Panc1 (cell line): Measurements from ENCODE around the gene RB1.

Experiments used
- CTCF ChIP-seq: fragments of 450-650 bp; IDR thresholded peaks from 2 replicates; pipeline ENCODE4 v1.5.1; 2017; ENCODE audit warnings: mild to moderate bottlenecking
- TCF7L2 ChIP-seq: IDR thresholded peaks from 2 replicates; pipeline ENCODE4 v1.6.1; 2011; ENCODE audit warnings: mild to moderate bottlenecking, low read depth, low read length, inconsistent platforms

- no peak for TF ChIP-seq CTCF
- TF ChIP-seq TCF7L2: no peak
Measured at GRCh38 chr13:48311223-48311622, 7.7 kb downstream of the RB1 start.
